Body of pancreas (tissue), 4 donors: ENCODE measurements around the gene HLX. TPM values are rescaled to one million over a fixed set of nuclear protein-coding genes. Genes with fewer than 3 reads are reported as not detected.
A peak's percentile ranks its signal among the peaks of the same experiment; 100 is the strongest.

Experiments
- ATAC-seq: fragments of 150-250 bp; one replicate; pipeline ENCODE4 v1.9.1; 2016
- DNase-seq, 4 donors: peaks; one replicate each; pipeline ENCODE4 v3.0.0-alpha.2; 2019
- H3K27ac ChIP-seq, 4 donors: fragments of 200-600 bp; sonication (generic); 1 replicate in 3 of 4; 2 replicates in 1 of 4; pipeline versions ENCODE4 v1.5.1 to v1.6.1; 2016 to 2019; ENCODE audit warnings: mild to moderate bottlenecking in 1 of 4, mixed read lengths in 1 of 4, moderate library complexity in 1 of 4
- H3K27me3 ChIP-seq, 2 donors: fragments of 200-600 bp; sonication (generic); one replicate each; pipeline ENCODE4 v1.6.0; 2016; ENCODE audit warnings: mild to moderate bottlenecking in 1 of 2
- H3K36me3 ChIP-seq, 2 donors: fragments of 200-600 bp; sonication (generic); replicated peaks in 1 of 2; 2 replicates each; pipeline ENCODE4 v1.5.1; 2016; ENCODE audit warnings: low read depth in 2 of 2; ENCODE audit not compliant: insufficient read depth in 1 of 2
- H3K4me1 ChIP-seq: fragments of 200-600 bp; sonication (generic); one replicate; pipeline ENCODE4 v1.6.0; 2016
- H3K4me3 ChIP-seq, 2 donors: fragments of 200-600 bp; sonication (generic); 1 replicate in 1 of 2; 2 replicates in 1 of 2; pipeline ENCODE4 v1.5.1; 2016 to 2019
- H3K9me3 ChIP-seq, 3 donors: fragments of 200-600 bp; sonication (generic); 1 replicate in 2 of 3; 2 replicates in 1 of 3; pipeline ENCODE4 v1.5.1; 2016
- POLR2A ChIP-seq, 3 donors: fragments of 450-650 bp; IDR thresholded peaks; one replicate each; pipeline ENCODE4 v1.6.1; 2016; ENCODE audit warnings: antibody characterized with exemption in 3 of 3, mild to moderate bottlenecking in 2 of 3
- WGBS, 2 donors: methylation state at CpG; one replicate each; pipeline ENCODE4 v1.1.5; 2017; 5-methylcytosine and 5-hydroxymethylcytosine counted together
- intact Hi-C: fragments of 100-400 bp; cut with DNase I; formaldehyde crosslinking; loops from one replicate; pipeline ENCODE4 v1.15.1; 2023
- total RNA-seq, 2 donors: library from RNA; depleted of rRNA; stranded (reverse); fragments of >200 nt; gene quantifications; one replicate each; pipeline ENCODE4 v1.1.0, GENCODE V29; 2016
- TF ChIP-seq, protein P1 (sequence below), 7 experiments: fragments of 450-650 bp in 4 of 7; fragments of 200-600 bp in 3 of 7; sonication (generic) in 3 of 7; IDR thresholded peaks; one replicate each; pipeline ENCODE4 v1.5.1; 2016 to 2019; ENCODE audit warnings: antibody characterized with exemption in 7 of 7

HLX gene
- total RNA-seq, 2 donors from 2014 or later = 1.6 to 1.8 TPM

DNA sequence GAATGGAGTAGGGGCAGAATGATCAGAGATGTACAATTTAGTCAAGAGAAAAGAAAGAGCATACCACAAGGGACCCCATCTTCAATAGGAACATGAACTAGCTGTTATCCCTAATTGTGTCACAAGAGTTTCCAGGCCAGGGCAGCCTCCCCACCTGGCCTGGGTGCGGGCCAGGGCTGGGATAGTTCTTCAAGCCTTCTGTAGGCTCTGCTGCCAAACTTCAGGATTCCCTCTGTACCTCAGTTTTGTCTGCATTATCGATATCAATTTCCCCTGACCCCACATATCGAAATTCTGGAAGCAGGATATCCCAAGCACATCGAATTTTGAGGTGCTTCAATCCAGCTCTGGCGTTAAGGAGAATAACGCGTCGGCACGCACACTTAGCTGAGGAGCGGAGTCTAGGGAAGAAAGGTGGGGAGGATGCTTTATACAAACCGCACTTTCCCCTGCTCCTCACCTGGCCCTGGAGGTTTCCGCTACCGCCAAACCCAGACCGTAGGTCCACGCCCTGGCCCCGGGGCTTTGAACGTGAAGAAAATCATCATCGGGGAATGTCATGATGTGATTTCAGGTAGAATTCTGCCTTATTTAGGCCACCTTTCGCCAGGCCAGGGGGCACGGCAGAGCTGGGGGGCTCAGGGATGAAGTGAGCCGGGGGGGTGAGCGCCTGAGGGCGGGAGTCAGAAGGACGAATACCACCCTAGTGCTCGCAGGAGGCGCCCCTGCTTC, 7.4 kb downstream of the HLX start:
- intact Hi-C loops = loop anchor here (10.0 kb wide), 1 partner anchor 318 kb away; no protein-coding TSS in a partner anchor
- H3K27me3 ChIP-seq = peaks cover 0 to 12% of the 10 kb centered on the region in 2 donors

DNA sequence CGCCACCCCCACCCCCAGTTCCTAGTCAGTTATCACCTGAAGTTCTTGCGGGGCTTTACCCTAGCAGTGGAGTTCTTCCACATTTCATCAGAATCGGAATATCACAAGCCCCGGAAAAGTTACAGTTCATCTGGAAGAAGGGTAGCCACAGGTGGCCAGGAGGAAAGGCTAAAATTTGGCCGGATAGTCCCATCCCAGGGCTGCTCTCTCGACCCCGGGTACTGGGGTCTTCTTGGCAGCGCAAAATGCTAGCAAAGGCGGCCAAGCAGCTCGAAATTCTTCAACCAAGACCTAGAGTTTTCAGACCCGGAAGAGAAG, 7.9 kb downstream of the HLX start:
- no peak for TF ChIP-seq POLR2A (IDR thresholded peaks at IDR 0.05)
- TF ChIP-seq, protein P1, sequence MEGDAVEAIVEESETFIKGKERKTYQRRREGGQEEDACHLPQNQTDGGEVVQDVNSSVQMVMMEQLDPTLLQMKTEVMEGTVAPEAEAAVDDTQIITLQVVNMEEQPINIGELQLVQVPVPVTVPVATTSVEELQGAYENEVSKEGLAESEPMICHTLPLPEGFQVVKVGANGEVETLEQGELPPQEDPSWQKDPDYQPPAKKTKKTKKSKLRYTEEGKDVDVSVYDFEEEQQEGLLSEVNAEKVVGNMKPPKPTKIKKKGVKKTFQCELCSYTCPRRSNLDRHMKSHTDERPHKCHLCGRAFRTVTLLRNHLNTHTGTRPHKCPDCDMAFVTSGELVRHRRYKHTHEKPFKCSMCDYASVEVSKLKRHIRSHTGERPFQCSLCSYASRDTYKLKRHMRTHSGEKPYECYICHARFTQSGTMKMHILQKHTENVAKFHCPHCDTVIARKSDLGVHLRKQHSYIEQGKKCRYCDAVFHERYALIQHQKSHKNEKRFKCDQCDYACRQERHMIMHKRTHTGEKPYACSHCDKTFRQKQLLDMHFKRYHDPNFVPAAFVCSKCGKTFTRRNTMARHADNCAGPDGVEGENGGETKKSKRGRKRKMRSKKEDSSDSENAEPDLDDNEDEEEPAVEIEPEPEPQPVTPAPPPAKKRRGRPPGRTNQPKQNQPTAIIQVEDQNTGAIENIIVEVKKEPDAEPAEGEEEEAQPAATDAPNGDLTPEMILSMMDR (IDR thresholded peaks at IDR 0.05) = no peak
- DNase-seq (no peak), ATAC-seq (no peak)
- intact Hi-C loops = loop anchor here (10.0 kb wide), 1 partner anchor 318 kb away; no protein-coding TSS in a partner anchor
- no peaks in the 10 kb centered on the region for H3K9me3 ChIP-seq
- H3K4me1 ChIP-seq = peaks cover 24% of the 10 kb centered on the region
- H3K27ac ChIP-seq = no peak overlapping the region
- no peaks in the 10 kb centered on the region for H3K36me3 ChIP-seq
- no peak overlapping the region for H3K4me3 ChIP-seq
- WGBS, 2 donors = 25 to 32% methylated on average over 10 to 11 of the region's 11 CpGs
- H3K27me3 ChIP-seq = peaks cover 0 to 17% of the 10 kb centered on the region in 2 donors

More for the DNA sequence above, 7.4 kb downstream of the HLX start:
- ATAC-seq (no peak), DNase-seq (no peak)
- Histone ChIP-seq H3K36me3 (no peaks in the 10 kb centered on the region), H3K4me1 (peaks cover 23% of the 10 kb centered on the region), H3K4me3 (no peak overlapping the region), H3K9me3 (no peaks in the 10 kb centered on the region), H3K27ac (no peak overlapping the region)
- 62 to 74% methylated on average over 26 of the region's 26 CpGs for WGBS, 2 donors
- no peak for TF ChIP-seq POLR2A (IDR thresholded peaks at IDR 0.05)
- TF ChIP-seq, protein P1 (IDR thresholded peaks at IDR 0.05) = no peak

DNA sequence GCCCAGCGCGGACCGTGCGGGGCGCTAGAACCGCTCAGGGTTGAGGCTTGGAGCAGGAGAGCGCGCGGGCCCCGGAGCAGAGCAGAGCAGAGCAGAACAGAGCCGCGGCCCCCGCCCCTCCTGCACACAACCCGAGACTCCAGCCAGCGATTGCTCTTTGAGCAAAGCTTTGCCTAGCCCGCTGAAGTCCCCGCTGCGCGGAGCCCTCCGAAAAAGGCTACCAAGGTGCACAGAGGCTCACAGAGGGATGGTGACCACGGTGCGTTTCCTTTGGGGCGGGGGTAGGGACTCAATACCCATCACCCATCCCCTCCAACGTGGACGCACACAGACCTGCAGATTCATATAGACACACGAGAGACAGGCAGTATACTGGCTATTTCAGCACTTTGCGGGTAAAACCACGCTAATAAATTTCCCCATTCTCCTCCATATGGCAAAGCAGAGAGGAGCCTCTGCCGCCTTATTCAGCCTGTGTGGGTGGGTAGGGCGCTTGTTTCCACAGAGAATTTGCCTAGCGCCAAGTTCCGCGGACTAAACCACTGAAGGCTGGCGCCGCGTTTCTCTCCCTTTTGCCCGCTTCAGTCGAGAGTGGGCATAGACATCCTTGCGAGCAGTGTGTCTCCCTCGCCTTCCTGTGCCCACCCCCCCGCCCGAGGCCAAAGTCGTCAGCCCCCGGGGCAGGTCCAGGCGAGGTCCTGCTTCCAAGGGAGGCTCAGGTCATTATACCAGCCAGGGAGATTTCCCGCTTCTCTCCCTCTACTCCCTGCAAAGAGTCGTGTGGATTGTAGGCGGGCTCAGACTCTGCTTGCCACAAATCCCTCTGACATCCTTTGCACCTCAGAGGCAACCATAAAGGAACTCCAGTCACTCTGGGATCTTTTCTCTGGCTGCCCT, 8.5 kb downstream of the HLX start:
- TF ChIP-seq, protein P1 (IDR thresholded peaks at IDR 0.05) = no peak
- no peak for TF ChIP-seq POLR2A (IDR thresholded peaks at IDR 0.05)
- Histone ChIP-seq H3K4me3 (peak overlapping the region in 1 of 2 donors; percentile 22), H3K27ac (no peak overlapping the region), H3K27me3 (peaks cover 0 to 18% of the 10 kb centered on the region in 2 donors), H3K9me3 (no peaks in the 10 kb centered on the region), H3K4me1 (peaks cover 24% of the 10 kb centered on the region), H3K36me3 (no peaks in the 10 kb centered on the region)
- intact Hi-C loops = loop anchor here (10.0 kb wide), 1 partner anchor 317 kb away; no protein-coding TSS in a partner anchor
- 5 to 10% methylated on average over 27 to 48 of the region's 48 CpGs for WGBS, 2 donors
- ATAC-seq (peak; percentile 60), DNase-seq (peak in 2 of 4 donors; percentile 39 to 53)

DNA sequence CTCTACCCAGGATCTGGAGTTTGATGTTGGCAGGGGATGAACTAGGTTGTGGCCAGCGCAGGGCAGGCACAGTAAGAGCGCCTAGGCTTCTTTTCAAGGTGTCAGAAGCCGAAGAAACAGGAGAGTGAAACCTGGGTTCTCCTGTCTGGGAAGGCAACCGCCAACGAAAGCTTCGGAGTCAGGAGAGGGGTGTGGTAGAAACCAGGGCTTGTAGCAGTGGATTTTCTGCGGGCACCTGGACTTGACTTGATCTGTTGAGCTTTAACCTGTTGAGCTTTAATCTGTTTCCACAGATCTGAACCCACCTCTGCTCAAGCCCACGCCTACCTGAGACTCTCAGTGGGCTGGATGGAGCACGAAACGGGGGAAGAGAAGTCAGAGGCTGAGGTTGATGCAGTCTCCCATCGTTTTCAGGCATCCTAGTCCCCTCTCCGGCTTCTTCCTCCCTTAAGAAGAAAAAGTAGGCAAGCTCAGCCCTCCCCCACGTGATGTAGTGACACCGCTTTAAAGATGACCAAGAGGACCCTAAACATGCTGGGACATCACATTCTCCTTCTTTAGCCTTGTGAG, 9.3 kb downstream of the HLX start:
- H3K9me3 ChIP-seq = no peaks in the 10 kb centered on the region
- no peak for TF ChIP-seq POLR2A (IDR thresholded peaks at IDR 0.05)
- TF ChIP-seq, protein P1 (IDR thresholded peaks at IDR 0.05) = no peak
- WGBS, 2 donors = 23 to 32% methylated on average over 13 to 14 of the region's 14 CpGs
- DNase-seq = no peak
- peak; percentile 16 for ATAC-seq
- intact Hi-C loops = loop anchor here (10.0 kb wide), 1 partner anchor 316 kb away; no protein-coding TSS in a partner anchor
- H3K27ac ChIP-seq = no peak overlapping the region
- H3K4me3 ChIP-seq = no peak overlapping the region
- peaks cover 0 to 23% of the 10 kb centered on the region in 2 donors for H3K27me3 ChIP-seq
- H3K4me1 ChIP-seq = peaks cover 30% of the 10 kb centered on the region
- H3K36me3 ChIP-seq = no peaks in the 10 kb centered on the region
